HG03521 (cell line): ENCODE results near the gene B3GAT2.
A peak's percentile ranks its signal among the peaks of the same experiment; 100 is the strongest.

Source experiments
- ATAC-seq: cut with Tn5 transposase; IDR thresholded peaks from one replicate; pipeline ENCODE4 v1.9.1; 2021; ENCODE audit warnings: mild to moderate bottlenecking, moderate library complexity; ENCODE audit not compliant: unreplicated experiment

B3GAT2 gene

GRCh38 chr6:70844301-70844700 is 112.6 kb downstream of the B3GAT2 start:
- no peak for ATAC-seq

- no peak for ATAC-seq
These were observed 113.4 kb downstream of the B3GAT2 start for GRCh38 chr6:70843328-70843918.

DNA sequence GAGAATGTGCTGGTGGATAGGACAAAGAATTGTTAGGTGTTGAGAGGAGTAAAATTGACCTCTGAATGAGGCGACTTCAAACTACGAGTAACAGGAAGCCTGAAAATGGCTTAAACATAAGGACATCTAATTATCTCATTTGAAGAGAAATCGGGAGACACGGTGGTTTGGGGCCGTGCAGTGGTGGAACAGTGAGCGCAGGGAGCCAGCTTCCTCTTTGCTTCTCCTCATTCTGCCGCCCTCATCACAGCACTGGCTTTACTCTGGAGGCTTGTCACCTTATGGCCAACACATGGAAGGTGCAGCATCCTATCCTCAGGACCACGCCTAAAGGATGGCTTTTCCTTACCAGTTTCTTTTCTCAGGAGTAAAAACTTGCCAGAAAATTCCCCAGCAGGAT is 114.3 kb downstream of the B3GAT2 start:
- ATAC-seq = no peak

- ATAC-seq = no peak
These were observed 115.7 kb downstream of the B3GAT2 start for GRCh38 chr6:70841112-70841511.

GRCh38 chr6:70839286-70840266 is 117.3 kb downstream of the B3GAT2 start:
- no peak for ATAC-seq

GRCh38 chr6:70838907-70839285 is 118.0 kb downstream of the B3GAT2 start:
- ATAC-seq = no peak

GRCh38 chr6:70834520-70834919 is 122.3 kb downstream of the B3GAT2 start:
- no peak for ATAC-seq

DNA sequence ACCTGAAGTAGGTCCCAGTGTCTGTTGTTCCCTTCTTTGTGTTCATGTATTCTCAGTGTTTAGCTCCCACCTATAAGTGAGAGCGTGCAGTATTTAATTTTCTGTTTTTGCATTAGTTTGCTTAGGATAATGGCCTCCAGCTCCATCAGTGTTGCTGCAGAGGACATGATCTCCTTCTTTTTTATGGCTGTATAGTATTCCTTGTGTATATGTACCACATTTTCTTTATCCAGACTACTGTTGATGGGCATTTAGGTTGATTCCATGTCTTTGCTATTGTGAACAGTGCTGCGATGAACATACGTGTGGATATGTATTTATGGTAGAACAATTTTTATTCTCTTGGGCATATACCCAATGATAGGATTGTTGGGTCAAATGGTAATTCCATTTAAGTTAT is 125.4 kb downstream of the B3GAT2 start:
- ATAC-seq = no peak

- peak; percentile 53 for ATAC-seq
These were observed 133.2 kb downstream of the B3GAT2 start for GRCh38 chr6:70823651-70824050.

GRCh38 chr6:70821751-70822150 is 135.1 kb downstream of the B3GAT2 start:
- ATAC-seq = no peak

GRCh38 chr6:70820778-70821177 is 136.1 kb downstream of the B3GAT2 start:
- ATAC-seq = no peak

DNA sequence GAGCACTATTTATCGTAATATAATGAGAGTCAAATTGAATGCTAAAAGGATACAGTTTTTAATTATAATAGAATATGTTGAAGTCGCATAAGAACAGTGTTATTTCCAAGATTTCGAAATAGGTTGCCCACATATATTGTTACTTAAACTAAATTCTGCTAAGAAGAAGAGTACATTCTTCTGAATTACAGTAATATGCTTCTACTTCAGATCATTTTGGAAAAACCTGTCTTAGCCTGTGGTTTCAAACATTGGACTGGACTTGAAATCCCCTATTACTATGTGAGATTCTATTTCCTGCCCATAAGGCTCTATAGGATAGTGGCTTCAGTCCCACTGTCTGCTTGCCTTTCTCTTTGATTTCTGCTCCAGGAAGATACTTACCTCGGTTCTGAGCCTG is 137.2 kb downstream of the B3GAT2 start:
- no peak for ATAC-seq

GRCh38 chr6:70813885-70814284 is 143.0 kb downstream of the B3GAT2 start:
- no peak for ATAC-seq

GRCh38 chr6:70811788-70812187 is 145.1 kb downstream of the B3GAT2 start:
- ATAC-seq = no peak
